Thoracic aorta (tissue), 2 donors: ENCODE data around the gene FMN2. TPM values are rescaled to one million over a fixed set of nuclear protein-coding genes. Genes with fewer than 3 reads are reported as not detected.

Experiments
- ATAC-seq: fragments of 150-250 bp; one replicate; pipeline ENCODE4 v1.8.0; 2017; ENCODE audit warnings: low read depth; ENCODE audit not compliant: insufficient number of reproducible peaks, low FRiP score
- DNase-seq: peaks from one replicate; pipeline ENCODE4 v3.0.0-alpha.2; 2020; ENCODE audit warnings: low spot score
- H3K27ac ChIP-seq, 2 donors: fragments of 200-600 bp; sonication (generic); 1 replicate in 1 of 2; 2 replicates in 1 of 2; pipeline ENCODE4 v1.5.1; 2016; ENCODE audit warnings: mild to moderate bottlenecking in 2 of 2, moderate library complexity in 2 of 2
- H3K27me3 ChIP-seq: fragments of 200-600 bp; sonication (generic); replicated peaks from 2 replicates; pipeline ENCODE4 v1.6.0; 2016; ENCODE audit warnings: mild to moderate bottlenecking; ENCODE audit not compliant: insufficient read depth
- H3K36me3 ChIP-seq: fragments of 200-600 bp; sonication (generic); one replicate; pipeline ENCODE4 v1.5.1; 2016
- H3K4me1 ChIP-seq, 2 donors: fragments of 200-600 bp; sonication (generic); 1 replicate in 1 of 2; 2 replicates in 1 of 2; pipeline versions ENCODE4 v1.5.1 to v1.6.0; 2016; ENCODE audit warnings: low read depth in 2 of 2, mild to moderate bottlenecking in 1 of 2; ENCODE audit not compliant: control insufficient read depth in 1 of 2
- H3K4me3 ChIP-seq: fragments of 200-600 bp; sonication (generic); 2 replicates; pipeline ENCODE4 v1.5.1; 2016; ENCODE audit warnings: mild to moderate bottlenecking
- H3K9me3 ChIP-seq: fragments of 200-600 bp; sonication (generic); 2 replicates; pipeline ENCODE4 v1.5.1; 2016
- total RNA-seq, 2 donors: library from RNA; depleted of rRNA; stranded (reverse); fragments of >200 nt; gene quantifications; one replicate each; pipeline versions ENCODE4 v1.1.0 to v1.2.3, GENCODE V29; 2016
- TF ChIP-seq, protein P1 (sequence below): fragments of 200-600 bp; sonication (generic); IDR thresholded peaks from one replicate; pipeline ENCODE4 v1.5.1; 2019; ENCODE audit warnings: antibody characterized with exemption

Gene FMN2
- total RNA-seq, 2 donors from 2014 or later, result 0.14 to 0.71 TPM

DNA sequence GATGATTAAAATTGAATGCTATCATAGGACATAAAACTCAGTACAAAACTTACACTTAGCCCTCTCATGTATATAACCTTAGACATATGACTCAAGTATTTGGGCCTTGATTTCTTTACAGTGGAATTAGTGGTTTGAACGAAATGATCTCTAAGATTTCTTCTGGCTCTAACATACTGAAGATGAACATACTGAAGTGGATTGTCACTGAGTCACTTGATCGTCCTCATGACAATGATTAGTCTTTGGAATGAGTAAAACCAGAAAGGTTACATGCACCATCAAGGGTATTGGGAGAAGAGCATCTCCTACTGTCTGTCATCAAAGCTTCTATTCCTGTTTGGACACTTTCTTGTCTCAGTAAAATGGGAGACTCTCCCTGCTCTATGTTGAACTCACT is 17.4 kb downstream of the FMN2 start:
- no peak for DNase-seq
- Histone ChIP-seq H3K9me3 (no peaks in the 10 kb centered on the region), H3K27ac (no peak overlapping the region), H3K27me3 (no peaks in the 10 kb centered on the region), H3K4me3 (no peak overlapping the region), H3K36me3 (no peaks in the 10 kb centered on the region), H3K4me1 (no peaks in the 10 kb centered on the region)
- no peak for ATAC-seq
- TF ChIP-seq, protein P1, sequence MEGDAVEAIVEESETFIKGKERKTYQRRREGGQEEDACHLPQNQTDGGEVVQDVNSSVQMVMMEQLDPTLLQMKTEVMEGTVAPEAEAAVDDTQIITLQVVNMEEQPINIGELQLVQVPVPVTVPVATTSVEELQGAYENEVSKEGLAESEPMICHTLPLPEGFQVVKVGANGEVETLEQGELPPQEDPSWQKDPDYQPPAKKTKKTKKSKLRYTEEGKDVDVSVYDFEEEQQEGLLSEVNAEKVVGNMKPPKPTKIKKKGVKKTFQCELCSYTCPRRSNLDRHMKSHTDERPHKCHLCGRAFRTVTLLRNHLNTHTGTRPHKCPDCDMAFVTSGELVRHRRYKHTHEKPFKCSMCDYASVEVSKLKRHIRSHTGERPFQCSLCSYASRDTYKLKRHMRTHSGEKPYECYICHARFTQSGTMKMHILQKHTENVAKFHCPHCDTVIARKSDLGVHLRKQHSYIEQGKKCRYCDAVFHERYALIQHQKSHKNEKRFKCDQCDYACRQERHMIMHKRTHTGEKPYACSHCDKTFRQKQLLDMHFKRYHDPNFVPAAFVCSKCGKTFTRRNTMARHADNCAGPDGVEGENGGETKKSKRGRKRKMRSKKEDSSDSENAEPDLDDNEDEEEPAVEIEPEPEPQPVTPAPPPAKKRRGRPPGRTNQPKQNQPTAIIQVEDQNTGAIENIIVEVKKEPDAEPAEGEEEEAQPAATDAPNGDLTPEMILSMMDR, result no peak

DNA sequence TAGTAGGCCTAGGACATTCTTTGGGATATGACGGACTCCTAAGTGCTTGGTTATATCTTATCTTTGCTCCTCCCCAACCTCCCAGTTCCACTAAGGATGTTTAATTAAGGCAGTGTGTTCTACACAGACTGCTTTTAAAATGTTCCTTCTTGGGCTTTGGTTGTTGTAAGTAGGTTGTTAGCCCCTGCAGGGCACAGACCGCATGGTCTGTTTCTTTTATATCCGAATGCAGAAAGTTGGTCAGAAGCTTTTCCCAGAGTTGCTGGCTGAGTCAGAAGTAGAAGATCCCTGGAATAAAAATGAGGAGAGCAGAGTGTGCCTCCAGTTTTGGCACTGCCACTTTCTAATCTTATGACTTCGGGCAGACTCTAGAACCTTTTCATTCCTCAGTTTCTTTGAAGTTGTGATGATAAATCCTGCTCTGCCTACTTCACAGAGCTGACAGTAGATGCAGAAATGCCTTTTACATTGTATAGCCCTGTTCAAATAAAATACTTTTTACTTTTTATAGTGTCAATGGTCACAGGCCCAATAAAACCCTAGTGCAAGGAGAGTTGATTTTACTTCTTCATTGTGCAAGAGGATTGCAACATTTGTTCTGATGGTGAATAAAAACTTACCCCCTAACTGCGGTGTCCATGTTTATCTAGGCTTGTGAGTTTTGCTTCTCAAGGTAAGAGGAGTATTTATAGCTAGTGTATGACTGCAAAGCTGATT is 18.4 kb downstream of the FMN2 start:
- TF ChIP-seq, protein P1, result no peak
- no peak overlapping the region for H3K4me3 ChIP-seq
- no peaks in the 10 kb centered on the region for H3K36me3 ChIP-seq
- H3K4me1 ChIP-seq, result no peaks in the 10 kb centered on the region
- no peak overlapping the region for H3K27ac ChIP-seq
- DNase-seq (no peak), ATAC-seq (no peak)
- H3K27me3 ChIP-seq, result no peaks in the 10 kb centered on the region
- no peaks in the 10 kb centered on the region for H3K9me3 ChIP-seq

DNA sequence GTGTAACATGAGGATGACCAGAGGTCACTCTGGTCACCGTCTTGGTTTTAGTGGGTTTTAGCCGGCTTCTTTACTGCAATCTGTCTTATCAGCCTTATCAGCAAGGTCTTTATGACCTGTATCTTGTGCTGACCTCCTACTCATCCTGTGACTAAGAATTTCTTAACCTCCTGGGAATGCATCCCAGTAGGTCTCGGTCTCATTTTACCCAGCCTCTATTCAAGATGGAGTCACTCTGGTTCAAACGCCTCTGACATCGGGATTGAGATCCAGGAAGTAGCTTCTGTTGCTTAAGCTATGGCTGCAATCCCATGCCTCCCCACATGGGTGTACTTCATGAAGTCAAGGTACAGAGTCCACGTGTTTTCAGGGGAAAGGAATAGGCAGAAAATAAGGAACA is 19.9 kb downstream of the FMN2 start:
- Histone ChIP-seq H3K27ac (no peak overlapping the region), H3K36me3 (no peaks in the 10 kb centered on the region), H3K9me3 (no peaks in the 10 kb centered on the region), H3K4me1 (no peaks in the 10 kb centered on the region), H3K27me3 (no peaks in the 10 kb centered on the region), H3K4me3 (no peak overlapping the region)
- ATAC-seq (no peak), DNase-seq (no peak)
- TF ChIP-seq, protein P1, result no peak

DNA sequence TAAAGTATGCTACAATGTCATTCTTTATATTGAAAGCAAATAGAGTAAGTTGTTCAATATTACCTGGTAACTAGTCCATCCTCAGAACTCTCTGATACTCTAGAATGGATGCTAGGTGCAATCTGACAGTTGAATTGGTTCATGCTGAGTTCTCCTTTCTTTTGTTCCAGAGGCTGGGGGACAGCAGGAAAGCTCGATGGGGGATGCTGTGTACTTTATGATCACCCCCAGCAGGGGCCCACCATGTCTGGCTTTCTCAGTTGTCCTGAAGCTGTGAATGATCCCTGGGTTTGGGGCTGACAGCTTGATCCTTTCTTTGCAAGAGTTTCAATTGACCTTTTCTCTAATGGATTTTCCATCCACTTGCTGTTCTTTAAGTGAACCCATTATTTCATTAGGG is 22.5 kb downstream of the FMN2 start:
- Histone ChIP-seq H3K36me3 (no peaks in the 10 kb centered on the region), H3K4me3 (no peak overlapping the region), H3K9me3 (no peaks in the 10 kb centered on the region), H3K27ac (no peak overlapping the region), H3K27me3 (no peaks in the 10 kb centered on the region), H3K4me1 (no peaks in the 10 kb centered on the region)
- no peak for DNase-seq
- no peak for ATAC-seq
- TF ChIP-seq, protein P1, result no peak

DNA sequence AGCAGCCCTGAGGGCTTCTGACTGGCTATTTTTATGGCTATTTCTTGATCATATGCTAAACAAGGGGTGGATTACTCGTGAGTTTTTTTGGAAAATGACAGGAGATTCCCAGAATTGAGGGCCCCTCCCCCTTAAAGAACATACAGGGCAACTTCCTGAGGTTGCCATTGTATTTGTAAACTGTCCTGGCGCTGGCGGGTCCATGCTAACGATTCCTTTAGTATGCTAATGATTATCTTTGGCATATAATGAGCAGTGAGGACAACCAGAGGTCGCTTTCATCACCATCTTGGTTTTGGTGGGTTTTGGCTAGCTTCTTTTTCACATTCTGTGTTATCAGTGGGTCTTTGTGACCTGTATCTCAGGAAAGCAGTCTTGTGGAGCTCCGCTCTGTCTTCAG is 24.1 kb downstream of the FMN2 start:
- no peak for DNase-seq
- Histone ChIP-seq H3K9me3 (no peaks in the 10 kb centered on the region), H3K4me3 (no peak overlapping the region), H3K27ac (no peak overlapping the region), H3K27me3 (no peaks in the 10 kb centered on the region), H3K36me3 (no peaks in the 10 kb centered on the region), H3K4me1 (no peaks in the 10 kb centered on the region)
- ATAC-seq, result no peak
- TF ChIP-seq, protein P1, result no peak
